Renal cortex interstitium (tissue), 15 donors: ENCODE results near the gene REPS1. TPM values are rescaled to one million over a fixed set of nuclear protein-coding genes. Genes with fewer than 3 reads are reported as not detected.
"Not testable (repeated sequence)": the region's sequence is repeated elsewhere in the genome, so short reads cannot be mapped to it uniquely, and the experiment has no call there.

Experiments used
- DNase-seq, 11 donors: peaks; one replicate each; pipeline ENCODE4 v3.0.0-alpha.2; 2013; ENCODE audit warnings: low read depth in 9 of 11, low spot score in 4 of 11; ENCODE audit errors: extremely low read depth in 1 of 11
- long read RNA-seq, 16 experiments: transcript quantifications; one replicate each; lab custom pipeline, GENCODE V29; 2026
- polyA plus RNA-seq, 3 donors: library from polyadenylated mRNA; unstranded; fragments of 120-200 nt; gene quantifications; one replicate each; pipeline ENCODE4 v1.2.1, GENCODE V29; 2013; ENCODE audit not compliant: insufficient read length in 3 of 3

Gene REPS1
- polyA plus RNA-seq, result 10 to 100 TPM; 58.3 to 78.5 (median 75.4) TPM
- long read RNA-seq, donor 1, partial matches to known transcripts, result 0 of 3 reads
- long read RNA-seq, donor 1, other reads (novel, unspliced or antisense), result 0 of 3 reads
- long read RNA-seq, donor 2, partial matches to known transcripts, result 0 of 1 reads
- long read RNA-seq, donor 2, other reads (novel, unspliced or antisense), result 0 of 1 reads
- long read RNA-seq, donor 3, partial matches to known transcripts, result 0 of 5 reads
- long read RNA-seq, donor 3, other reads (novel, unspliced or antisense), result 0 of 5 reads
- long read RNA-seq, donor 4, full-length matches to known transcripts, result 5 of 5 reads
- long read RNA-seq, donor 4, partial matches to known transcripts, result 0 of 5 reads
- long read RNA-seq, donor 4, other reads (novel, unspliced or antisense), result 0 of 5 reads
- long read RNA-seq, donor 5, result 0 reads
- long read RNA-seq, donor 6, partial matches to known transcripts, result 6 of 10 reads
- long read RNA-seq, donor 6, other reads (novel, unspliced or antisense), result 0 of 10 reads
- long read RNA-seq, donor 7, full-length matches to known transcripts, result 5 of 5 reads
- long read RNA-seq, donor 7, partial matches to known transcripts, result 0 of 5 reads
- long read RNA-seq, donor 7, other reads (novel, unspliced or antisense), result 0 of 5 reads
- long read RNA-seq, donor 8, result 0 reads
- long read RNA-seq, donor 9, full-length matches to known transcripts, result 3 of 3 reads
- long read RNA-seq, donor 9, partial matches to known transcripts, result 0 of 3 reads
- long read RNA-seq, donor 9, other reads (novel, unspliced or antisense), result 0 of 3 reads
- long read RNA-seq, donor 10, full-length matches to known transcripts, result 3 of 3 reads
- long read RNA-seq, donor 10, partial matches to known transcripts, result 0 of 3 reads
- long read RNA-seq, donor 10, other reads (novel, unspliced or antisense), result 0 of 3 reads
- long read RNA-seq, donor 11, full-length matches to known transcripts, result 3 of 8 reads
- long read RNA-seq, donor 11, partial matches to known transcripts, result 5 of 8 reads
- long read RNA-seq, donor 11, other reads (novel, unspliced or antisense), result 0 of 8 reads
- long read RNA-seq, donor 12, result 0 reads
- long read RNA-seq, donor 13, result 0 reads
- long read RNA-seq, donor 14, full-length matches to known transcripts, result 5 of 5 reads
- long read RNA-seq, donor 14, partial matches to known transcripts, result 0 of 5 reads
- long read RNA-seq, donor 14, other reads (novel, unspliced or antisense), result 0 of 5 reads
- long read RNA-seq, donor 15, result 0 reads
- long read RNA-seq, donor 16, full-length matches to known transcripts, result 14 of 19 reads
- long read RNA-seq, donor 16, partial matches to known transcripts, result 5 of 19 reads
- long read RNA-seq, donor 16, other reads (novel, unspliced or antisense), result 0 of 19 reads

- peak; percentile 76 to 90 (median 88) for DNase-seq
These were observed at the start of gene REPS1 for GRCh38 chr6:138987643-138988468. Gene REPS1, minus strand, starts transcription at chr6:138988253. Its CDS starts 571 bp downstream, at chr6:138987682.

GRCh38 chr6:139037490-139037889 lies 49.4 kb upstream of the REPS1 start:
- DNase-seq, result no peak

GRCh38 chr6:139030228-139030963 lies 42.3 kb upstream of the REPS1 start:
- DNase-seq, result no peak

GRCh38 chr6:139029470-139030227 lies 41.6 kb upstream of the REPS1 start:
- DNase-seq, result peak in 3 of 11 donors; percentile 41 to 64 (median 53)

GRCh38 chr6:139028658-139029469 lies 40.8 kb upstream of the REPS1 start, which contains the start of gene ABRACL:
Gene ABRACL, plus strand, starts transcription at chr6:139028745. Its CDS starts 5,416 bp downstream, at chr6:139034161.
- DNase-seq, result peak in 7 of 11 donors; percentile 45 to 67 (median 55)

GRCh38 chr6:139028215-139028657 lies 40.2 kb upstream of the REPS1 start:
- DNase-seq, result no peak

- DNase-seq, result no peak
These were observed 39.6 kb upstream of the REPS1 start for GRCh38 chr6:139027620-139028182.

- DNase-seq, result not testable (repeated sequence)
These were observed 37.4 kb upstream of the REPS1 start for GRCh38 chr6:139025416-139025815.

GRCh38 chr6:139020689-139021088 lies 32.6 kb upstream of the REPS1 start:
- DNase-seq, result no peak

- no peak for DNase-seq
These were observed 31.7 kb upstream of the REPS1 start for GRCh38 chr6:139019722-139020121.

- DNase-seq, result no peak
These were observed 29.2 kb upstream of the REPS1 start for GRCh38 chr6:139017227-139017626.

- DNase-seq, result no peak
These were observed 28.5 kb upstream of the REPS1 start for GRCh38 chr6:139016337-139017213.

- no peak for DNase-seq
These were observed 26.9 kb upstream of the REPS1 start for GRCh38 chr6:139014945-139015344.

GRCh38 chr6:139013185-139013800 lies 25.2 kb upstream of the REPS1 start:
- no peak for DNase-seq
